H4 (cell line): ENCODE data around the gene CCHCR1. TPM values are rescaled to one million over a fixed set of nuclear protein-coding genes. Genes with fewer than 3 reads are reported as not detected.
"Not testable (repeated sequence)": the region's sequence is repeated elsewhere in the genome, so short reads cannot be mapped to it uniquely, and the experiment has no call there.

Source experiments
- DNase-seq: peaks from one replicate; pipeline ENCODE4 v3.0.0-alpha.2; 2015; ENCODE audit warnings: low spot score
- total RNA-seq: library from RNA; depleted of rRNA; stranded (reverse); fragments of >200 nt; shearing (Covaris generic); gene quantifications from 2 replicates; pipeline ENCODE4 v1.2.3, GENCODE V29; 2014; rRNA removed

The CCHCR1 gene, protein sequence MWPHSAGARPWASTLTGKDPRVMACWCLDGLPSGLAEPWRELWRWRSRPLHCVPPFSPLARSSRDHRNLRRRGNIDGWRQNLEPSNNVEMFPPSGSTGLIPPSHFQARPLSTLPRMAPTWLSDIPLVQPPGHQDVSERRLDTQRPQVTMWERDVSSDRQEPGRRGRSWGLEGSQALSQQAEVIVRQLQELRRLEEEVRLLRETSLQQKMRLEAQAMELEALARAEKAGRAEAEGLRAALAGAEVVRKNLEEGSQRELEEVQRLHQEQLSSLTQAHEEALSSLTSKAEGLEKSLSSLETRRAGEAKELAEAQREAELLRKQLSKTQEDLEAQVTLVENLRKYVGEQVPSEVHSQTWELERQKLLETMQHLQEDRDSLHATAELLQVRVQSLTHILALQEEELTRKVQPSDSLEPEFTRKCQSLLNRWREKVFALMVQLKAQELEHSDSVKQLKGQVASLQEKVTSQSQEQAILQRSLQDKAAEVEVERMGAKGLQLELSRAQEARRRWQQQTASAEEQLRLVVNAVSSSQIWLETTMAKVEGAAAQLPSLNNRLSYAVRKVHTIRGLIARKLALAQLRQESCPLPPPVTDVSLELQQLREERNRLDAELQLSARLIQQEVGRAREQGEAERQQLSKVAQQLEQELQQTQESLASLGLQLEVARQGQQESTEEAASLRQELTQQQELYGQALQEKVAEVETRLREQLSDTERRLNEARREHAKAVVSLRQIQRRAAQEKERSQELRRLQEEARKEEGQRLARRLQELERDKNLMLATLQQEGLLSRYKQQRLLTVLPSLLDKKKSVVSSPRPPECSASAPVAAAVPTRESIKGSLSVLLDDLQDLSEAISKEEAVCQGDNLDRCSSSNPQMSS
- 12.6 and 12.7 TPM in 2 replicates for total RNA-seq

DNA sequence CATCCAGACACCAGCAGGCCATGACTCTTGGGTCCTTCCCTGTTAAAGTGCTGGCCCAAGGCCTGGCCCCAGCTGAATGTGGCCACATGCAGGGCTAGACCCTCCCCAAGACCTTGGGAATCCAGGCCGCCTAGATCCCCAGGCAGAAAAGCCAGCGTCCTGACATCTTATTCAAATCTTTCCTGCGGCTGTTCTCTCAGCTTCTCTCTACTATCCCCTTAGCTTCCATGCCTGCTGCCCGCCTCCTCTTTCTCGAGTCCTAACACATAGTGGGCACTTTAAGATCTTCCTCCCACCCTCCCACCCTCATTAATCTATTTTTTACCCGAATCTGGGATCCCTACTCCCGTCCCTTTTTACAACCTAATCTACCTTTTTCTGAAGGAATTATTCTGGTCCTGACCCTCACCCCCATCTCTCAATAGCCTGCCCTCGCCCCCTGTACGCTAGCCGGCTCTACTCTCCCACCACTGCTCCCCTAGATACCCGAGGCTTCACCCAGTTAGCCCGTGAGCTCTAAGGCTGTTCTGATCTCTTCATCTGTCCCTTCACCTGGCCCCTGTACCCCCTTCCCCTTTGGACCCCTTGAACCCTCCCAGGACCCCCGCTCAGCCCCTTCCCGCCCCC is at the start of gene CCHCR1:
CCHCR1 (minus strand) TSS at position 290 of the 627 bp plus-strand sequence; CDS start at position 88, 202 bp downstream.
- no peak for DNase-seq

DNA sequence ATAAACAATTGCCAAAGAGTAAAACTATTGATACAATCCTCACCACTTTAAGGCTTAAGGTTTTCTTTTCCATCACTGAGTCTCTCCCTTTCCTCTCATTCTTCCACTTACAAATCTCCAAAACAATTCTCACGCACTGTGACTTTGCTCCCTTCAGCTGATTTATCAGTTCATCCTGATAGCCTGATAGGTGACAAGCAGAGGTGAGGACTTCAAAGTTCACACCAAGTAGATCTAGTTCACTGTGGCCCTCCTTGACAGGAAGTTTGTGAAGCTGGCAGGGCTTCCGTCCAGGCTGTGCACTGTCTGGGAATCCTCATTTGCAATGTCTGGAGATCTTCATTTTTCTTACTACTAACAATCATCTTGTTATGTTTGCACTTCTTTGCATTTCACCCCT is 48.0 kb upstream of the CCHCR1 start:
- DNase-seq: no peak

DNA sequence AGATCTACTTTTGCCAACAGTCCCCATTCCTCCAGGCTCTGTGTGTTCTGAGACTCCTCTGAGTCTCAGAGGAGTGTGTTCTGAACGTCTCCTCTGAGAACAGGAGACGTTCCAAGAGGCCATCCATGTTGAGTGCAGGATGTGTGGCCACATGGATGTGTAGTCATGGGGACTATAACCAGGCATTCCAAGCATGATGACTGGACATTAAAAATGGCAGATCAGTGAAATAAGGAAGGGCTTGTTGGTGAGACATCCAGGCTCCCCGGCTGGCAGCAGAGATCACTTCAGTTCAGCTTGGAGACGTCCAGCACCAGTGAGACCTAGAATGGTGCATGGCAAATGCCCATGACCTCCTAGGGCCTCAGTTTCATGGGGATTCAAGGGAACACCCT is 47.1 kb upstream of the CCHCR1 start:
- DNase-seq: no peak

DNA sequence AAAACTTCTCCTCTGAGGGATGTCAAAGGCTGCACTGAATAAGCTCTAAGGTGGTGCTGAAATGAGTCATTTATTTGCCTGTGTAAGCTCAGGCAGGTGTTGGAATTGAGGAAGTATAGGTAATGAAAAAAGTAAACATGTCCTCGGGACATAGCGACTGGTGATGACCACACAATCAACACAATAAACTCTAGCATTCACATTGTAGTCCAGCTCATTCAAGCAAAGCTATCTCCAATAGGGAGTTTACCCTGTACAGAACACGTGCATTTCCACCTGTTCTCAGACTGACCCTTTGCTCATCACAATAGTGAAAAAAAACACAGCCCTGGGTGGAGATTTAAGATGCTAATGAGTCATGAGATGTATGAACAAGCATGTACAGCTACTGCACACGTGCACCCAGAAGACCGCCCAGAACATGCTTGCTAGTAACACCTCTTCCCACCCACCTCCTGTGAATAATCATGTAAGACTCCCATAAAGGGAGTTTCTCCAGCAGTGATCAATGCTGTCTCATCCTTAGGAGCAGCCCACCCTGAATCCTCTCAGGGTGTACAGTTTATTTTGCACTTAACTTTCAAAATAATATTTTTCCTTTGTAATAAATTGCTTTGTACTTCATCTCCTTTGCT is 45.9 kb upstream of the CCHCR1 start:
- peak; percentile 82 for DNase-seq

DNA sequence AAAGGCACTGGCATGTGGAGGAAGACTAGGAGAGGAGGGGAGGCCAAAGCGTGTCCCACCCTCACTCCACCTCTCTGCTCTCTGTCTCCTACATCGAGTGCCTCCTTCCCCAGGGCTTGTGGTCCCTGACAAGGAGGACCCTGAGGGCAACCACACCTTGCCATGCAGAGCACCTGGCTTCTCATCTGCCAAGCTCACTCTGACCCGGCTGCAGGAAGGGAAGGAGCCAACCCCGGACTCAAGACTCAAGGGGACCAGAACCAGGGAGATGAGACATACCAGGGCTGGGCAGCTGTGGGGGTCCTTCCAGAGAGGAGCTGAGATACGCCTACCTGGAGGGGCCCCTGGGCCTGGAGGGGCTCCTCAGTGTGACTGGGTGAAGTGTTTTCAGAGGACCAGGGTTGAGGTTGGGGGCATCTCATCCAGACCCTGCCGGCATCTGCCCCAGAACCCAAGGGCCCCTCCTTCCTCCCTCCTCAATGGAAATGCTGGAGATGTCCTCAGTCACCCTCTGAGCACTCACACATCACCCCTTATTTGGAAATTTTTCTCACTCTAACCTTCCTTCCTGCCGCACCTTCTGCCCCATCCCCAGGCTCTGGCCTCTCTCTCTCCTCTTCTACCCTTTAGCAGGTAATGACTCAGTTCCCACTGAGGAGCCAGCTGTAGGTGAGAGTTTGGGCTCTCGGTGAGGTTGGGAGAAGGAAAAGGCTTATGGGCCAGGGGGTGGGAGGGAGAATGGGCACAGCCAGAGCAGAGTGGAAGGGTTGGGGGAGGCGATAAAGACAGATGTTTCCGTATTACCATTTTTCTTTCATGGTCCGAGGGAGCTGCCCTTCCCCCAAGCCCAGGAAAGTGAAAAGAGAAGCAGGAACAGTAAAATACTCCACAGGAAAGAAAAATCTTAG is 44.9 kb upstream of the CCHCR1 start:
- DNase-seq: no peak

DNA sequence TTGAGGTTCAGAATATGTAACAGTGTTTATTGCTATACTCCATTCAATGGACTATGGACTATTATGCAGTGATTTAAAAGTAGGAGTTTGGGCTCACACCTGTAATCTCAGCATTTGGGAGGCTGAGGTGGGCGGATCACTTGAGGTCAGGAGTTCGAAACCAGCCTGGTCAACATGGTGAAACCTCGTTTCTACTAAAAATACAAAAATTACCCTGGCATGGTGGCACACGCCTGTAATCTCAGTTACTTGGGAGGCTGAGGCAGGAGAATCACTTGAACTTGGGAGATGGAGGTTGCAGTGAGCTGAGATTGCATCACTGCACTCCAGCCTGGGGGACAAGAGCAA is 41.5 kb upstream of the CCHCR1 start:
- DNase-seq: not testable (repeated sequence)

DNA sequence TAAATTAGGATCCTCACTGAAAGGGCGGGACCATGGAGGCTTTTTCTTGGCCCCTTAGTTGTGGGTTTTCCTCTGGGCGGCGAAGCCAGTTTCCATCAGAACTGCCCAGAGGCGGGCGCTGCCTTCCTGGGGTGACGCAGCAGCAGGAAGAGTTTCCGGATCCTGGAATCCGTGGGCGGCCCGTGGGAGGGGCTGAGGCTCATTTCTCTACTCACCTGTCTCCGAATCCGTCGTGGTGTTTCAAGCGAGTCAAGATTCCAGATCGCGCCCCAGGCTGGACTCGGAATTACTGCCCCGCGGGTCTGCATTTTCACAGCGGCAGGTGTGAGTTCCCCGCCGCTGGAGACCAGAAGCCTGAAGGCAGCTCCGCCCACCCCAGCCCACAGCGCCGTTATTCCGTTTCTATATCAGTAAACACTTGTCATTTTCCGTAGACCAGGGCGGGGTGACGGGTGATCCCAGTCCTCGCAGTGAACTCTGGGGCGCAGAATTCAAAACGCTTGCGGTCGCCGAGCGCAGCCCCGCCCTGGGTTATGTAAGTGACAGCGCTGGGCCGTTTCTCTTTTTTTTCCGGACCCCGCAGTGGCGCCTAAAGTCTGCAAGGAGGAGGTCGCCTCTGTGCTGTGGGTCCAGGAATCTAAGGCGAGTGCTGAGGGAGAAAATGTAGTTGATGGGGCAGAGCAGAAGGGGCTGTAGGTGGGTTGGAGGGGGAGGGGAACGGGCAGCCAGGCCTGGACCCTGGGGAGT is 40.1 kb upstream of the CCHCR1 start:
- peak; percentile 83 for DNase-seq

DNA sequence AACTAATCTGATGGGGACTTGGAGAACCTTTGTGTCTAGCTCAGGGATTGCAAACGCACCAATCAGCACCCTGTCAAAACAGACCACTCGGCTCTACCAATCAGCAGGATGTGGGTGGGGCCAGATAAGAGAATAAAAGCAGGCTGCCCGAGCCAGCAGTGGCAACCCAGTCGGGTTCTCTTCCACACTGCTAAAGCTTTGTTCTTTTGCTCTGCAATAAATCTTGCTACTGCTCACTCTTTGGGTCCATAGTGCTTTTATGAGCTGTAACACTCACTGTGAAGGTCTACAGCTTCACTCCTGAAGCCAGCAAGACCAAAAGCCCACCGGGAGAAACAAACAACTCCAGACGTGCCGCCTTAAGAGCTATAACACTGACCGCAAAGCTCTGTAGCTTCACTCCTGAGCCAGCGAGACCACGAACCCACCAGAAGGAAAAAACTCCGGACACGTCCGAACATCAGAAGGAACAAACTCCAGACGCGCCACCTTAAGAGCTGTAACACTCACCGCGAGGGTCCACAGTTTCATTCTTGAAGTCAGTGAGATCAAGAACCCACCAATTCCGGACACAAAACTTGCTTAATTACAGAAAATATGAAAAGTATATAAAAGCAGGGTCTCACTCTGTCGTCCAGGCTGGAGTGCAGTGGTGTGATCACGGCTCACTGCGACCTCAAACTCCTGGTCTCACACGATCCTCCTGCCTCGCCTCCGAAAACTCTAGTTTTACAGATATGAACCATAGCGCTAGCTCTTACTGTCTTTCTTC is 38.8 kb upstream of the CCHCR1 start:
- not testable (repeated sequence) for DNase-seq

DNA sequence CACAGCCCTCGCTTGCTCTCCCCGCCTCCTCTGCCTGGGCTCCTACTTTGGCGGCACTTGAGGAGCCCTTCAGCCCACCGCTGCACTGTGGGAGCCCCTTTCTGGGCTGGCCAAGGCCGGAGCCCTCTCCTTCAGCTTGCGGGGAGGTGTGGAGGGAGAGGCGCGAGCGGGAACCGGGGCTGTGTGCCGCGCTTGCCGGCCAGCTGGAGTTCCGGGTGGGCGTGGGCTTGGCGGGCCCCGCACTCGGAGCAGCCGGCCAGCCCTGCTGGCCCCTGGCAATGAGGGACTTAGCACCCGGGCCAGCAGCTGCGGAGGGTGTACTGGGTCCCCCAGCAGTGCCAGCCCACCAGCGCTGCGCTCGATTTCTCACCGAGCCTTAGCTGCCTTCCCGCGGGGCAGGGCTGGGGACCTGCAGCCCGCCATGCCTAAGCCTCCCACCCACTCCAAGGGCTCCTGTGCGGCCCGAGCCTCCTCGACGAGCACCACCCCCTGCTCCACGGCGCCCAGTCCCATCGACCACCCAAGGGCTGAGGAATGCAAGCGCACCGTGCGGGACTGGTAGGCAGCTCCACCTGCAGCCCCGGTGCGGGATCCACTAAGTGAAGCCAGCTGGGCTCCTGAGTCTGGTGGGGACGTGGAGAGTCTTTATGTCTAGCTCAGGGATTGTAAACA is 37.8 kb upstream of the CCHCR1 start:
- not testable (repeated sequence) for DNase-seq

DNA sequence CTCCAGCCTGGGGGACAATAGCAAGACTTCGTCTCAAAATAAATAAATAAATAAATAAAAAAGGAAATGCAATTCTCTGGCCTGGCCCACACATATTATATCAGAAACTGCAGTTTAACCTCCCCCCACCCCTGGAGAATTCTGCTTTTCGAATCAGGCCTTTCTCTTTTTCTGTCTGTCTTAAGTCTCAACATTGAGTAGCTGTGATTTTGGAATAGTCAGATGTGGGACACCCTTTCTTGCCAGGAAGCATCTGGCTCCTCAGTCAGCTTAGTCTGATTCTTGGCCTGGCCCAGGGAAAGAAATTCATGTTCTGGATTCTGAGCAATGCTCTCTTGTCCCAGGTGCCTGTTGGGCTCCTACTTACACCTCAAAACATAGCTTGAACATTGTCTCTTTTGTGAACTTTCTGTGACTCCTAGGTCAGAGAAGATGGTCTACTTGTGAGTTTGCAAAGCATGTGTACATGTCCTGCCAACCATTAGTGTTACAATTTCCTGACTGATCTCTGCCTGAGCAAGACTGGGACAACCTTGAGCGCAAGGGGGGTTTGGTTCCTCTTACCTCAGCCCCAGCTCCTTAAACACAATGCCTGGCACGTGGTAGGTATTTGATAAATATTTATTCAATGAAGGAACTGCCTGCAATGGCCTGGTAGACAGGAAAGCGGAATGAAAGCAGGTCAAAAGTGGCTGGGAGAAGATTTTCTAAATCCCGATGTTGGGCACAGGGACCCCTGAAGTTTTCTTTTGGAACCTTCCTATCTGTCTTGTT is 36.6 kb upstream of the CCHCR1 start:
- no peak for DNase-seq

DNA sequence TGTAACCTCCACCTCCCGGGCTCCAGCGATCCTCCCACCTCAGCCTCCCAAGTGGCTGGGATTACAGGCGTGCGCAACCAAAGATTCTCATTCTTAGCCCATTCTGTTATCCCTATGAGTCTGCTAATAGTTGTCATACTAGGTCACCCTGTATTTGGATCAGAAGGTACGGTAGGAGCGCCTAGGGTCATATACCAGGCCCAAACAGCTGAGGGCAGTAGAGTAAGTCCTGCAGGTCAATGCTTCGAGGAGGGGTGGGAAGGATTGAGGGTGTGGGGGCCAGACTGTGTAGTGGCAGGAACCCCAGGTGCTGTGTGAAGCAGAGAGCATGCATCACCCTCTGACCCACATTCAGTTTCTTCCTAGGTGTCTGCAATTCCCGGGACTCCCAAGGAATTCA is 35.6 kb upstream of the CCHCR1 start:
- no peak for DNase-seq

DNA sequence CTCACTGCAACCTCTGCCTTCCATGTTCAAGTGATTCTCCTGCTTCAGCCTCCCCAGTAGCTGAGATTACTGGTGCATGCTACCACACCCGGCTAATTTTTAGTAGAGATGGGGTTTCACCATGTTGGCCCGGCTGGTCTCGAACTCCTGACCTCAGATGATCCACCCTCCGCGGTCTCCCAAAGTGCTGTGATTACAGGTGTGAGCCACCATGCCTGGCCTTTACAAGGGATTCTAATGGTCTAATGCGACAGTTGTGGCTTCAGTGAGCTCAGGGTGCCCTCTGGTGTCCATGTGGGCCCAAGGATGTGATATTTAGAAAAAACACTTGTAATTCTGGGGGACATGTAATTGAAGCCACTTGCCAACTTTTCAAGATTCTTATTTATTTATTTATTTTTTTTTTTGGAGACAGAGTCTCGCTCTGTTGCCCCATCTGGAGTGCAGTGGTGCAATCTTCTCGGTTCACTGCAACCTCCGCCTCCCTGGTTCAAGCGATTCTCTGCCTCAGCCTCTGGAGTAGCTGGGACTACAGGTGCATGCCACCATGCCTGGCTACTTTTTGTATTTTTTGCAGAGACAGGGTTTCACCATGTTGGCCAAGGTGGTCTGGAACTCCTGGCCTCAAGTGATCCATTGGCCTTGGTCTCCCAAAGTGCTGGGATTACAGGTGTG is 35.0 kb upstream of the CCHCR1 start:
- DNase-seq: peak; percentile 66

DNA sequence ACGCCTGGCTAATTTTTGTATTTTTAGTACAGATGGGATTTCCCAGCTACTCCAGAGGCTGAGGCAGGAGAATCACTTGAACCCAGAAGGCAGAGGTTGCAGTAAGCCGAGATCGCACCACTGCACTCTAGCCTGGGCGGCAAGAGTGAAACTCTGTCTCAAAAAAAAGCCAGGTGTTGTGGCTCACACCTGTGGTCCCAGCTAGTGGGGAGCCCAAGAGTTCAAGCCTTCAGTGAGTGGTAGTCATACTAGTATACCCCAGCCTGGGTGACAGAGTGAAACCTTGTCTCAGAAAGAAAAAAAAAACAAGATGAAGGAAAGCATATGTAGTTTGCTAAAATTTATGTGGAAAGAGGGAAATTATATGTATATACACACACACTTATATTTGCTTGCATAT is 32.9 kb upstream of the CCHCR1 start:
- DNase-seq: no peak

DNA sequence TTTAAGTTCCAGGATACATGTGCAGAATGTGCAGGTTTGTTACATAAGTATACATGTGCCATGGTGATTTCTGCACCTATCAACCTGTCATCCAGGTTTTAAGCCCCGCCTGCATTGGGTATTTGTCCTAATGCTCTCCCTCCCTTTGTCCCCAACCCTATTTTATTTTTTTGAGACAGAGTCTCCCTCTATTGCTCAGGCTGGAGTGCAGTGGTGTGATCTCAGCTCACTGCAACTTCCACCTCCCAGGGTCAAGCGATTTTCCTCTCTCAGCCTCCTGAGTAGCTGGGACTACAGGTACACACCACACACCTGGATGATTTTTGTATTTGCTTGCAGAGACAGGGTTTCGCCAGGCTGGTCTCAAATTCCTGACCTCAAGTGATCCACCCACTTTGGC is 31.6 kb upstream of the CCHCR1 start:
- not testable (repeated sequence) for DNase-seq

DNA sequence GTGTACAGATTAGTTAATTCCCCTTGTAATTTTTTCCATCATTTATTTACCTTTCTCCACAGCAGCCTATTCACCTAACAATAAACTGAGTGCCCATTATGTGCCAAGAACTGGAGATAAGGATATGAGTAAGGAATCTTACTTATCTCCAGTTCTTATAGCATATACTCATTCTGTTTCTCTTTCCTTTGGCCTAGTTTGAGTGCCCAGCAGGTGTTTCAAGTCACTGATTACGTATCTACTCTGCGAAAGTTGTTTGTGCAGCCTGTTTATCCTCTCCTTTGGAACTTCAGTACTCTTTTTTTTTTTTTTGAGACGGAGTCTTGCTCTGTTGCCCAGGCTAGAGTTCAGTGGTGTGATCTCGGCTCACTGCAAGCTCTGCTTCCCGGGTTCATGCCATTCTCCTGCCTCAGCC is 30.2 kb upstream of the CCHCR1 start:
- no peak for DNase-seq

DNA sequence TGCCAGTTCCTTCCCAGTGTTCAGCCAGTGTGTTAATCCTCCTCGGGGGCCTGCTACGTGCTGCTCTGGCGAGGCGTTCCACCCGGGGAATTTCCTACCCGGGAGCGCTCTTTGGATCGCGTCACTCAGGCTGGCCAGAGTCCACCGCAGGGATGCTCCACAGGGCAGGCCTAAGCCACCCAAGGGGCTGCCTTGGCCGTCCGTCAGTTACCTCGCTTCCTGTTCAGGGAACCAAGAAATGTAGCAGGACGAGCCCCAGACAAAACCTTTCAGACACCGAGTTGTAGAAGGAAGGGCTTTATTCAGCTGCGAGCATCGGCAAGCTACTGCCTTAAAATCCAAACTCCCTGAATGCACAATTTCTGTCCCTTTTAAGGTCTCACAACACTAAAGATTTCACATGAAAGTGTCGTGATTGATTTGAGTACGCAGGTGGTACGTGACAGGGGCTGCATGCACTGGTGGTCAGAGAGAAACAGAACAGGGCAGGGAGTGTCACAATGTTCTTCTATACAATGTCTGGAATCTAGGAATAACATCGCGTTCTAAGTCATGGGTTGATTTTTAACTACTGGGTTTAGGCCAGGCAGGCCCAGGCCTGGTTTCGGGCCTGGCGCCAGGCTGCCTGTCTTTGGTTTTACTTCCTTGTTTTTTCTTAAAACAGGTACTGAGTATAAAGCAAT is 28.6 kb upstream of the CCHCR1 start:
- DNase-seq: no peak

DNA sequence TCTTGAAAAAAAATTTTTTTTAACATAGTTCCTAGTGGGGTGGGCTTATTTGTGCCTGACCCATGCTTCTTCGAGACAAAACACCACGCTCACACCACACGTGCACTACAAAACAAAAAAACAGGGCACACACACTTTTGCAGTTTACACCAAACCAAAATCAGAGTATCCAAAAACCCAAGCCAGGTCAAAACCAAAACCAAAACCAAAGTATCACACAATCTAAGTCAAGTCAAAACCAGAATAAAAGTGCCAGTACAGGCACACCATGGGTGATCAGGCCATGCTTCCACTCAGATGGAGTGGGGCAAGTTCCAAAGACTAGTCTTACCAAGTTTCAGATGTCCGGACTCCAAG is 28.1 kb upstream of the CCHCR1 start:
- DNase-seq: not testable (repeated sequence)
